ENCODE data around the gene PIM1. TPM values are rescaled to one million over a fixed set of nuclear protein-coding genes. Genes with fewer than 3 reads are reported as not detected.

The PIM1 gene
- total and polyA plus RNA-seq, 3 donors from 2014 or later, result 20.4 to 30.8 (median 28.0) TPM

DNA sequence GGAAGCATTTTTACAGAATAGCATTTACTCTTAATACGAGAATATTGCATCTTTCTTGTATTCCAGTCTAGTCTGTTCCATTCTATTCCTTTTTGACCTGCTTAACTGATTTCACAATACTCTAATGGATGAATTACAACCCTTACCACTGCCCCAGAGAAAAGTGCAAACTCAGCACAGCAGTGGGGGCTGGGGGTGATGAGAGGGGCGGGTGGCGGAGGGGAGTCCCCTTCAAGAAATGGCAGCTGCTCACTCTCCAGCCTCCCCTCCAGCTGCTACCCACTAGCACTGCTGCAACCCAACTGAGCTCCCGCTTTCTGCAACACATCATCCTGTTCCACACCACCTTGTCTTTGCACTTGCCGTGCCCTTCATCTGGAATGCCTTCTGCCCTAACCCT is 30.1 kb downstream of the PIM1 start:
- H3K9me3 ChIP-seq, result no peaks in the 10 kb centered on the region
- no peaks in the 10 kb centered on the region for H3K27me3 ChIP-seq
- TF ChIP-seq, protein P1, sequence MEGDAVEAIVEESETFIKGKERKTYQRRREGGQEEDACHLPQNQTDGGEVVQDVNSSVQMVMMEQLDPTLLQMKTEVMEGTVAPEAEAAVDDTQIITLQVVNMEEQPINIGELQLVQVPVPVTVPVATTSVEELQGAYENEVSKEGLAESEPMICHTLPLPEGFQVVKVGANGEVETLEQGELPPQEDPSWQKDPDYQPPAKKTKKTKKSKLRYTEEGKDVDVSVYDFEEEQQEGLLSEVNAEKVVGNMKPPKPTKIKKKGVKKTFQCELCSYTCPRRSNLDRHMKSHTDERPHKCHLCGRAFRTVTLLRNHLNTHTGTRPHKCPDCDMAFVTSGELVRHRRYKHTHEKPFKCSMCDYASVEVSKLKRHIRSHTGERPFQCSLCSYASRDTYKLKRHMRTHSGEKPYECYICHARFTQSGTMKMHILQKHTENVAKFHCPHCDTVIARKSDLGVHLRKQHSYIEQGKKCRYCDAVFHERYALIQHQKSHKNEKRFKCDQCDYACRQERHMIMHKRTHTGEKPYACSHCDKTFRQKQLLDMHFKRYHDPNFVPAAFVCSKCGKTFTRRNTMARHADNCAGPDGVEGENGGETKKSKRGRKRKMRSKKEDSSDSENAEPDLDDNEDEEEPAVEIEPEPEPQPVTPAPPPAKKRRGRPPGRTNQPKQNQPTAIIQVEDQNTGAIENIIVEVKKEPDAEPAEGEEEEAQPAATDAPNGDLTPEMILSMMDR (IDR thresholded peaks at IDR 0.05), result no peak
- TF ChIP-seq POLR2A (IDR thresholded peaks at IDR 0.05), result no peak
- no peaks in the 10 kb centered on the region for H3K4me1 ChIP-seq
- H3K4me3 ChIP-seq, result no peak overlapping the region
- no peak for DNase-seq
- intact Hi-C loops (cut with DNase I; ENCODE audit: low total_unique reads), result no loop called here
- no peak overlapping the region for H3K27ac ChIP-seq
- 68 to 80% methylated on average over 5 of the region's 5 CpGs for WGBS, 2 donors
- no peaks in the 10 kb centered on the region for H3K36me3 ChIP-seq (ENCODE audit: low read depth, missing control alignments)

DNA sequence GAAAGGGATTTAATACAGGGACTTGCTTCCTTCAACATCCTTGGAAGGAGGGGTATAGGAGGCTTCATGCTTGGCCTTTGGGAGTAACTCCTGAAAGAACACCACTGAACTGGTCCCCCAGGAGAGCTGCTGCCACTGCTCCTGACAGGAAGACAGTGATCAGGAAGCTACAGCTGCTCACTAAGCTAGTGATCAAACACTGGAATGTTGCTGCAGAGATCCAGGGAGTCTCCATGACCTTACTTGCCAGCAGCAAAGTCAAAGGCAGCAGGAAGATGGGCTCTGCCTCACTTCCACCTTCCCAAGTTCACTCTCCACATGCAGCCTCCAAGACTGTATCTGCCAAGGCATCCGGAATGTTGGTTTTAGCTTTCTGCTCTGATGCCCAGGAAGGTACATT is 31.8 kb downstream of the PIM1 start:
- H3K27me3 ChIP-seq, result no peaks in the 10 kb centered on the region
- no peaks in the 10 kb centered on the region for H3K9me3 ChIP-seq
- no peak overlapping the region for H3K4me3 ChIP-seq
- H3K36me3 ChIP-seq (ENCODE audit: low read depth, missing control alignments), result no peaks in the 10 kb centered on the region
- intact Hi-C loops (cut with DNase I; ENCODE audit: low total_unique reads), result no loop called here
- WGBS, 2 donors, result 89 to 100% methylated on average over 1 of the region's 1 CpG
- no peak for DNase-seq
- TF ChIP-seq, protein P1 (IDR thresholded peaks at IDR 0.05), result no peak
- TF ChIP-seq POLR2A (IDR thresholded peaks at IDR 0.05), result no peak
- no peaks in the 10 kb centered on the region for H3K4me1 ChIP-seq
- H3K27ac ChIP-seq, result no peak overlapping the region

DNA sequence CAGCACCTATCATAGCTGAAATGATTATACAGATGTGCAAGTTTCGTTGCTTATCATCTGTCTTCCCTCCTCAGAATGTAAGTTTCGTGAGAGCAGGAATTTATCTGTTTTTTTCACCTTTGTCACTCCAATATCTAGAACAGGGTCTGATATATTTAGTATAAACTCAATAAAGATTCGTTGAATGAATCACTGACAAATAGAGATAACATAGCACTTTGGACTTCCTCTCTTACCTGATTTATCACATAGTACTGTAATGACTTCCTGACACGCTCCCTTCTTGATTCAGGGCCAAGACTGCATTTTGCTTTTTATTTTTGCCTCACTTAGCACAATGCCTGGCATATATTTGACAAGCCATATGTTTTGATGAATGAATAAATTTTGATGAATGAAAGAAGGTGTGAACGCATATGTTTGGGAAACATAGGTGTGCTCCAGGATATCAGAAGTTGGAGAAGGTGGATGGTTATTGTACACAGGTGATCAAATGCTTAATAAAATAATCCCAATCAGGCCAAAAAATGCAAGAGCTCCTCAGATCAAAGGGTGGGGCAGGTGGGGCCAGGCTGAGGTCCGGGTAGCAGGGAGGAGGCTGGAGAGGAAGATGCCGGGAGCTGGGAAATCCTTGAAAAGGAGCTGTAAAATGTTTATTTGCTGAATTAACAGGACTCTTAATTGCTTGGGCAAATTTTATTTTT is 33.0 kb downstream of the PIM1 start:
- Histone ChIP-seq H3K27me3 (no peaks in the 10 kb centered on the region), H3K27ac (no peak overlapping the region), H3K9me3 (no peaks in the 10 kb centered on the region), H3K36me3 (ENCODE audit: low read depth, missing control alignments) (no peaks in the 10 kb centered on the region), H3K4me3 (no peak overlapping the region), H3K4me1 (no peaks in the 10 kb centered on the region)
- WGBS, 2 donors, result 80 to 88% methylated on average over 7 of the region's 7 CpGs
- no peak for DNase-seq
- TF ChIP-seq POLR2A (IDR thresholded peaks at IDR 0.05), result no peak
- TF ChIP-seq, protein P1 (IDR thresholded peaks at IDR 0.05), result no peak
- intact Hi-C loops (cut with DNase I; ENCODE audit: low total_unique reads), result no loop called here

DNA sequence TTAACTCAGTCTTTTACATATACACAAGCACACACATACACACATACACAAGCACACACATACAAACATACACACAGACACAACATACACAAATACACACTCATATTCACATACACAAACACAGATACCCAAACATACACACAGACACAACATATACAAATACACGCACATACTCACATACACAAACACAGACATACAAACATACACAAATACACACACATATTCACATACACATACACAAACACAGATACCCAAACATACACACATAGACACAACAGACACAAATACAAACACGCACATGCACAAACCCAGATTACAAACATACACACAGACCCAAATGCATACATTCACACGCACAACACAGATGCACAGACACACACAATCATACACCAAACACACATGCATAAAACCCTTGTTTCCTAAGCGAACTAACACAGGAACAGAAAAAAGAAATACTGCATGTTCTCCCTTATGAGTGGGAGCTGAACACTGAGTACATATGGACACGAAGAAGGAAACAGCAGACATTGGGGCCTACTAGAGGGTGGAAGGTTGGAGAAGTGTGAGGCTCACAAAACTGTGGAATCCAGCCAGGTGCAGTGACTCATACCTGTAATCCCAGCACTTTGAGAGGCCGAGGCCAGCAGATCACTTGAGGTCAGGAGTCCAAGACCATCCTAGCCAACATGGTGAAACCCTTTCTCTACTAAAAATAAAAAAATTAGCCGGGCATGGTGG is 34.2 kb downstream of the PIM1 start:
- TF ChIP-seq, protein P1 (IDR thresholded peaks at IDR 0.05), result no peak
- no peak for TF ChIP-seq POLR2A (IDR thresholded peaks at IDR 0.05)
- H3K27ac ChIP-seq, result no peak overlapping the region
- no peak overlapping the region for H3K4me3 ChIP-seq
- no peak for DNase-seq
- 74 to 85% methylated on average over 7 of the region's 7 CpGs for WGBS, 2 donors
- intact Hi-C loops (cut with DNase I; ENCODE audit: low total_unique reads), result no loop called here
- no peaks in the 10 kb centered on the region for H3K36me3 ChIP-seq (ENCODE audit: low read depth, missing control alignments)
- no peaks in the 10 kb centered on the region for H3K4me1 ChIP-seq
- H3K9me3 ChIP-seq, result no peaks in the 10 kb centered on the region
- H3K27me3 ChIP-seq, result no peaks in the 10 kb centered on the region
